ELR (cell line): ENCODE measurements around the gene CYP11A1.

ENCODE experiments used
- DNase-seq: peaks from one replicate; pipeline ENCODE4 v3.0.0-alpha.2; 2015; ENCODE audit warnings: low read depth

The CYP11A1 gene

GRCh38 chr15:74347757-74348250 is 19.6 kb downstream of the CYP11A1 start:
- no peak for DNase-seq

GRCh38 chr15:74345051-74345450 is 22.4 kb downstream of the CYP11A1 start:
- peak; percentile 74 for DNase-seq

- DNase-seq: no peak
Observed at GRCh38 chr15:74343797-74344127, 23.7 kb downstream of the CYP11A1 start.

- DNase-seq: no peak
Observed at GRCh38 chr15:74343127-74343796, 24.2 kb downstream of the CYP11A1 start.

GRCh38 chr15:74340150-74340549 is 27.3 kb downstream of the CYP11A1 start:
- peak; percentile 57 for DNase-seq

- DNase-seq: no peak
Observed at GRCh38 chr15:74339371-74339770, 28.1 kb downstream of the CYP11A1 start.

GRCh38 chr15:74338676-74339075 is 28.8 kb downstream of the CYP11A1 start:
- no peak for DNase-seq

- DNase-seq: no peak
Observed at GRCh38 chr15:74337607-74338211, 29.7 kb downstream of the CYP11A1 start.

GRCh38 chr15:74337146-74337545 is 30.3 kb downstream of the CYP11A1 start:
- no peak for DNase-seq

- DNase-seq: peak; percentile 59
Observed at GRCh38 chr15:74336061-74337005, 31.1 kb downstream of the CYP11A1 start.

- no peak for DNase-seq
Observed at GRCh38 chr15:74335396-74335795, 32.0 kb downstream of the CYP11A1 start.

- no peak for DNase-seq
Observed at GRCh38 chr15:74334127-74334526, 33.3 kb downstream of the CYP11A1 start.

- no peak for DNase-seq
Observed at GRCh38 chr15:74333662-74334061, 33.8 kb downstream of the CYP11A1 start.

- DNase-seq: no peak
Observed at GRCh38 chr15:74333093-74333492, 34.4 kb downstream of the CYP11A1 start.

- no peak for DNase-seq
Observed at GRCh38 chr15:74332611-74333010, 34.8 kb downstream of the CYP11A1 start.

- no peak for DNase-seq
Observed at GRCh38 chr15:74332011-74332410, 35.4 kb downstream of the CYP11A1 start.

- no peak for DNase-seq
Observed at GRCh38 chr15:74330861-74331408, 36.5 kb downstream of the CYP11A1 start.

GRCh38 chr15:74328331-74329056 is 39.0 kb downstream of the CYP11A1 start:
- DNase-seq: no peak

- no peak for DNase-seq
Observed at GRCh38 chr15:74327756-74328155, 39.7 kb downstream of the CYP11A1 start.

- peak; percentile 19 for DNase-seq
Observed at GRCh38 chr15:74326746-74327145, 40.7 kb downstream of the CYP11A1 start.

- DNase-seq: no peak
Observed at GRCh38 chr15:74324714-74325113, 42.7 kb downstream of the CYP11A1 start.
